ENCODE measurements around the gene EPHA6.

The EPHA6 gene

DNA sequence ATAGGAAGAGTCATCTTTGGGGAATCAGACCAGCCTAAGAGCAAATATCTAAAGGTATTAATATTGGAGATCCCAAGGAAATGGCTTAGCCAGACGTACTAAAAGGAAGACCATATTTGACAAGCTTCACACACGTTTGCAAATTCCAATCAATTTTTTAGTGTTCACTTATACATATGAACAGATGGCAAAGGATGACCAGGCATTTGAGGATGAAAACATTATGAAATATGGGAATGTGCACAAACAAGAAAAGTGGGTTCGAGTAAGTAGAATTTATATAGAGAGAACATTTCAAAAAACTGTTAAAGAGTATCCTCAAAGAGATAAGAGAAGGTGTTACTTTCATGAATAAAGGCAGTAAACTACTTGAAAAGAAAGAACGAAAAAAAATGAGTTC, 981.6 kb downstream of the EPHA6 start:
- DNase-seq (ENCODE audit: low read depth, low spot score) = no peak
- TF ChIP-seq, protein P1, sequence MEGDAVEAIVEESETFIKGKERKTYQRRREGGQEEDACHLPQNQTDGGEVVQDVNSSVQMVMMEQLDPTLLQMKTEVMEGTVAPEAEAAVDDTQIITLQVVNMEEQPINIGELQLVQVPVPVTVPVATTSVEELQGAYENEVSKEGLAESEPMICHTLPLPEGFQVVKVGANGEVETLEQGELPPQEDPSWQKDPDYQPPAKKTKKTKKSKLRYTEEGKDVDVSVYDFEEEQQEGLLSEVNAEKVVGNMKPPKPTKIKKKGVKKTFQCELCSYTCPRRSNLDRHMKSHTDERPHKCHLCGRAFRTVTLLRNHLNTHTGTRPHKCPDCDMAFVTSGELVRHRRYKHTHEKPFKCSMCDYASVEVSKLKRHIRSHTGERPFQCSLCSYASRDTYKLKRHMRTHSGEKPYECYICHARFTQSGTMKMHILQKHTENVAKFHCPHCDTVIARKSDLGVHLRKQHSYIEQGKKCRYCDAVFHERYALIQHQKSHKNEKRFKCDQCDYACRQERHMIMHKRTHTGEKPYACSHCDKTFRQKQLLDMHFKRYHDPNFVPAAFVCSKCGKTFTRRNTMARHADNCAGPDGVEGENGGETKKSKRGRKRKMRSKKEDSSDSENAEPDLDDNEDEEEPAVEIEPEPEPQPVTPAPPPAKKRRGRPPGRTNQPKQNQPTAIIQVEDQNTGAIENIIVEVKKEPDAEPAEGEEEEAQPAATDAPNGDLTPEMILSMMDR (IDR thresholded peaks at IDR 0.05; ENCODE audit: low read depth, low read length) = no peak
- in situ Hi-C loops (cut with HindIII; ENCODE audit: low sequenced_read_pairs) = no loop called here

More for the DNA sequence above, 981.6 kb downstream of the EPHA6 start:
- no peak overlapping the region for H3K4me3 ChIP-seq (ENCODE audit: low read depth, low read length)
